NOMO-1 treated with dmso at 0.1 percent for 144 hours (cell line): ENCODE data around the gene EPS8.
"Not testable (repeated sequence)": the region's sequence is repeated elsewhere in the genome, so short reads cannot be mapped to it uniquely, and the experiment has no call there.

ENCODE experiments used
- DNase-seq: peaks from one replicate; lab custom pipeline; 2025; ENCODE audit not compliant: unreplicated experiment; lab: John Stamatoyannopoulos, UW

EPS8 gene

DNA sequence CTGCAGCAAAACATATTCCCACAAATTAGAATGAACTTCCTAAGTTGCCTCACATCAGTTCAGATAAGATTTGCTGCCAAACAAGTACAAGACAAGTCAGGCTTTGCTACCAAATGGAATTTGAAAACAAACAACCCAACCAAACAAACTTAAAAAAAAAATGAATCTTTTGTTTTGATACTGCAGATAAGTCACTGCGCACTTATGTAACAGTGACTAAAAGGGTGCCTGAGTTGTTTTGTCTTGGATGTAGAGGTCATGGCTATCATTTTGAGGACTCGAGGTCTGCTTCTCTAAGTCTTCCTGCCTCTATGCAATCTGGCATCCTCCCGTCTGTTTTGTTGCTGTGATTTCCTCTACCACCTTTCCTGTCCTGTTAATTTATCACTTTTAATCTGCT lies 11.1 kb upstream of the EPS8 start:
- DNase-seq = no peak

DNA sequence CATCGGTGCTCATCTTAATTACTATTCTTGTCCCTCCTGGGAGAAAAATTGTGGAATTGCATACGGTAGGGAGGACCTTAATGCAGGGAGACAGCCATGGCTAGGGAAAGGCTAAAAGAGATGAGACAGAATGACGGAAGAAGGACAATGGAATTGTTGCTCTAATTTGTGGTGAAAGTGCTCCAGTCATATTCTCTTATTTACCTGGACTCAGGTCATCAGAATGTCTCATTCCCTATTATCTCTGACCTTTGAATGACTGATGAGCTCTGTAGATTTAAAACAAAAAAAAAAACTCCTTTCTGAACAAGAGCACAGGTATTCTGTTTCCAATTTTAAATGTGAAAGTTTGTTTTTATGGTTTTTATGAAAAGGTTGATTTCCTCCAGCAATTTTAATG lies 8.6 kb upstream of the EPS8 start:
- no peak for DNase-seq

DNA sequence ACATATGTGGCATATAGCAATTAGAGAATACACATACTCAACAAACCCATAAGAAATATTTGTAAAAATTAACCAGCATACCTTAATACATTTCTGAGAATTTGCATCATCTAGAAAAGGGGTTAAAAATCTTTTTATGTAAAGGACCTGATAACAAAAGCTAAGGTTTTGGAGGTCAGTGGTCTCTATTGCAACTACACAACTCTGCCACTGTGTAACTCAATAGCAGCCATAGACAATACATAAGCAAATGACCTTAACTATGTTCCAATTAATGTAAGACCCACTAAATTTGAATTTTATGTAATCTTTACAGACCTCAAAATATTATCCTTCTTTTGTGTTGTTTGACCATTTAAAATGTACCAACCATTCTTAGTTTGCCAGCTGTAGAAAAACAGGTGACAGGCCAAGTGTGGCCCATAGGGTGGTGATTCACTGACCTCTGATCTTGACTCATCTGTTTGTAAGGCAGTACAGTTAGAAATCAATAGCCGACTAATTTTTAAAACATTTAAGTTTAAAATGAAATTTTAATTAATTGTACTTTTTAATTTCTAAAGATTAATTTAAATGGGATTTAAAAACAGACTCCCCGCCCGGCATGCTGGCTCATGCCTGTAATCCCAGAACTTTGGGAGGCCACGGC lies 7.4 kb upstream of the EPS8 start:
- DNase-seq = no peak

DNA sequence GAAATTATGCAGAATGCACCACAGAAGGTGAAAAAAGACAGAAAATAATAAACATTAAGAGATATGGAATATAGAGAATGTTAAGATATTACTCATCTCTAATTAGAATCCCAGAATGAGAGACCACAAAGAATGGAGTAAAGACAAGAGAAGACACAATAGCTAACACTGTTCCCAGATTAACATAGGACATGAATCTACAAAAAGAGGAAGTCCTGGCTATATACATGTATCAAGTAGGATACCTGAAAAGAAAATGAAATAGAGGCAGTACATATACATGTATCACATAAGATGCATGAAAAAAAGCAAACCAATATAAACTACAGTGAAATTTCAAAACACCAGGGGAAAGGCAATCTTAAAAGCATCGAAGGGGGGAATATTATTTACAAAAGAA lies 5.6 kb upstream of the EPS8 start:
- DNase-seq = no peak

DNA sequence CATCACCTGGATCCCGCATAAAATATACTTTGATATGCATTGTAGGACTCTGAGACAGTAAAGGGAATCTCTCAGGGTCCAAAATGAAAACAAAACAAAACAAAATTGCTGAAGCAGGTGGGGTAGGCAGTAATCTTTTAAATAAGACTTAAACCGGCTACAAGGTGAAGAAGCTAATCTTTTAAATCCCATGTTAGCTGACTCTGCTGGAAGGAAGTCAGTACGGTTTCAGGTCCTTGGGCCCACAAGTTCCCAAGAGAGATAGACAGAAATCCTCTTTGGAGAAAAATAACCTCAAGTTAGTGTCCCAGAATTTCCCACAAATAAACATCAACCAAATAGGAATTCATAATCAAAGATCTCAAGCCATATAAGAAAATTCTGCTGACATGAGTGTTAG lies 5.0 kb upstream of the EPS8 start:
- DNase-seq = no peak

DNA sequence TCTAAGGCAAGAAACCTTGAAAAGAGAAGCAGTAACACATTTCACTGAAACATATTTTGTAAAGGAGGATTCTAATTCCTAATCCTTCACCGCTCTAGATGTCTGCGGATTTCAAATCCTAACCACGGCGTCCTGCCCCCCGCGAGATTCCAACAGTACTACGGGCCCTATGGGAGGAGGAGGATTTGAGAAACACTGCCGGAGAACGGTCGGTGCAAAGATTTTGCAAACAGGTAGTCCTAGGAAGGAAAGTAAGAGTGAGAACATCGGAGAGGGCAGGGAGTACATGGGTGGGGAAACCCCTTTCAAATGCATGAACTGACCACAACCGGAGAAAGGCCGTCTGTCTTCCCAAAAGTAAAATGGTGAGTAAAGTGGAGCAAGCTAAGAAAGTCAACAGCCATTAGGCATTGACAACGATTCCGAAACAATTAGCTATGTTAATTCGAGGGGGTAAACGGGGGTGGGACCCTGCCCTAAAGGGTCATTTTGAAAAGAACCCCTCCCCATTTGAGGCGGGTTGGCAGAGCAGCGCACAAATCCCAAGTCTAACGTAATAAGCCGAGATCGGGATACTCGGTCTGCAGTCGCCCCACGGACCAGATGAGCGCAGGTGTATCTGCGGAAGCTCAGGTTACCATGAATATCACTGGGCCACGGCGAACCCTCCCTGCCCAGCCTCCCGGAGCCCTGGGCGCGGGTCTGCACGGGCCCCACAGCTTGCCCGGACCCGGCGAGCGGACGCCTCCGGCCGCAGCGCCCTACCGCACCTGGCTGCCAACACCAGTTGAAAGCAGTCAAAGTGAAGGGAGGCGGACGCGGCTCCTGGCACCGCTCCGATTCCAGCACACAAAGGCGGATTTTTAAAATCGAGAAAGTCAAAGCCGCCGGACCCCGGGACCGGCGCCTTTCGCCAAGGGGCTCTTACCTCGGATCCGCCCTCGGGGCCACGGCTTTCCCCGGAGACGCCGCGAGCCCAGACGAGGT lies 662 bp downstream of the EPS8 start:
- DNase-seq = no peak

DNA sequence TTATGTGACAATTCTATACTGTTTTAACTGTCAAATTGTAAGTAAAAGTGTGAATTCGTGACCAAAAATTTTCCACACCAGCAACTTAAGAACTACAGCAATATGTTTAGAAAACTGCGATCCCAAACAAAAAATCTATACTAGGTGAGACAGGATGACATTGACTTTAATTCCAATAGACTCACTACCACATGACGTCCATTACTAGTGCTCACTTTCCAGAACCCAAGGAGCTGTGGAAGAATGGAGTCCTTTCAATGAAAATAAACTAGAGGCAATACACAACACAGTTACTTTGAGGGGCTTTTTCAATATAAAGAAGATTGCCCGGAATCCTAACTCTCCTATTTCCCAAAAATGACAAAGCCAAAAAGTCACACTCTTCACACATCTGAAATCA lies 1.4 kb downstream of the EPS8 start:
- no peak for DNase-seq

DNA sequence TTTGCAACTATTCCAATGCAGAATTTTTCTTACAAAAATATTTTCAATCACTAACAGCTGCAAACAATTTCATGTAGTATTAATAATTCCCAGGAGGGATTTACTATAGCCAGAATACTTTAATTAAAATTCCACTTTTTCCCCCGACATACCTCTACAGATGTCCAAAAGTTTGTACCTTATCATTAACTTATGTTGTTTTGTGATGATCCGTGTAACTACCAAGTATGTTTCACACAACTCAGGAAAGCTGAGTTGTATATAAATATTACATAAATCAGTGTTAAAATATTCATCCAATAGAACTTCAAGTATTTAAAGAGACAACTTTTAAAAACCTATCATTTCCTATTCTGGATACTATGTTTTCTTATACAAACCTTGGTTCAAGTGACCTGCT lies 2.4 kb downstream of the EPS8 start:
- no peak for DNase-seq

DNA sequence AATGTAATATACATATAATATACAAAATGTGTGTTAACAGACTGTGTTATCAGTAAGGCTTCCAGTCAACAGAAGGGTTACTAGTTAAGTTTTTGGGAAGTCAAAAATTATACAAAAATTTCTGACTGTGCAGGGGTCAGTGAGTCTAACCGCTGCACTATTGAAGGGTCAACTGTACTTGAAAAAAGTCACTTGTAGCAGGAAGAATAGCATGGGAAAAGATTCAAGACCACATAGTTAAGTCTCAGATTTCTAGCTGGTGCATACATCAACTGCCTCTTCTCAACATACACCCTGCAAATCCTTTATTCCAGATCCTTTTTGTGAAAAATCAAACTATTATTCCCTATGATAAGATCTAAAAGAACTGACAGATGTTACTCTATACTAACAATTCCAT lies 5.9 kb downstream of the EPS8 start:
- DNase-seq = no peak

DNA sequence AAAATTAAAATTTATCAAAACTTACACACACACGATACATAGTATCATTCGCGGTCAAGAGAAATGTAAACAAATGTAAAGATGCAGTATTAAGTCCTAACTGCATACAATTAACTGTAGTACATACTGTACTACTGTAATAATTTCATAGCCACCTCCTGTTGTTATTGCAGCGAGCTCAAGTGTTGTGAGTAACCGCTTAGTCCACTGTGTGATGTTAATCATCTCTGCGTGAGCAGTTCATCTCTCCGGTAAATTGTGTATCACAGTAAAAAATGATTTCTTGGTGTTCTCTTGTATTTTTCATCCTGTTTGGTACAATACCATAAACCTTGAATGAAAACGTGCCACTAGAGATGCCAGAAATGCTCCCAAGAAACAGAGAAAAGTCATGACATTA lies 6.5 kb downstream of the EPS8 start:
- no peak for DNase-seq

DNA sequence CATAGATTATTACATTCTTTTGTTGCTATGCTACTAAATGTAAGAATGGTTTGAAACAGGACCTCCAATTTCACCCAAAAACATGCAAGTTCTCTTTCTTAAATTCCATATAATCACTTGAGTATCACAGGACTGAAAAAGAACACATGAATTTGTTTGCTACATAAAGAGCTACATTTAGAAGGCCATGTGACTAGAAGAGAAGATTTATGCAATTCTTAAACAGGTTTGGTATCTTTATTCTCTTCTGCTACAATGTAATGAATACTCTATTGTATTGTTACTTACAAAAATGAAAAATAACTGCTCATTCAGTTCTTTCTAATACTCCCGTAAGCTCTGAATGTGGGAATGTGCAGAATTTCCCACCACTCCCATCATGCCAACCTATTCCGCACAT lies 9.3 kb downstream of the EPS8 start:
- no peak for DNase-seq

DNA sequence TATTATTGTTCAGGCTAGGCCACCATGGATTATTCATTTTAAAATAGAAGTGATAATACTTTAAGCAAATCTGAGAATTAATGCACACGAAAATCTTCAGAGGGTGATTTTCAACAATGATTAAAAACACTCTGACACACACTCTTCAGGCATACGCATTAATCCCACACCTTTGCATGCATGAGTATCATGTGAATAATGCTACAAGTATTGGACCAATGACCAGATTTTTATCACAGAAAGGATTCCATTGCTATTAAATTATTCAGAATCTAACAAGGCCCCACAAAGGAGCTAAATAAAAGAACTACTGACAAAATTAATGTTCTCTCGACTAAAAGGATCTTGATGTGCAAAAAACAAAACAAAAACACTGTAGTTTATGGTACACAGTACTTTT lies 11.1 kb downstream of the EPS8 start:
- no peak for DNase-seq

DNA sequence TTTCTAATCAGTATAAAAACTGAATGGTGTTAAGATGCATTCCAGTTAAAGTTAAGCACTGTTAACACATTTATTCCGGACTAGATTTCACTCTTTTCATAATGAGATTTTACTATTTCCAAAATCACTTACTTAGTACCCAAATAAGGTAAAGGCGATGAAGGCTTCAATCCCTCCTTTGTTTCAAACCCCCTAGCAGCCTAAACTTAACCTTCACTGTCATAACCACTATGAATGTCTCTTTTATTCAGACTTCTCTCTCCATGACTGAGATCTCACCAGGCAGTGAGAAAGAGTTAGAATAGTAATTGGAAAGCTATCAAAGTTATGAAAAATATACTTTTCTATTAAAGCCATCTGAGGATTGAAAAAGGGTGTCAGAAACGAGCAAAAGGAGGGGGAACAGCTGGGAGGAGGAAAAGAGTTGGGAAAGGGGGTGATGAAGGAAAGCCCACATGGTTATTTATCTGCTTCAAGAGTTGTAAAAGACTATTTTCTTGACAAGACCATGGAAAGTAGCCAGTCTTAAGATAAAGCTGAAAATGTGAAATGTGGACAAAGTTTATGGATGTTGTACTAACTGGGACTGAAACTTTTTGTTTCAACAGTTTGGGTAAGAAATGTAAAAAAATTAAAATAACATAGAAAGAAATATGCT lies 11.7 kb downstream of the EPS8 start:
- no peak for DNase-seq

DNA sequence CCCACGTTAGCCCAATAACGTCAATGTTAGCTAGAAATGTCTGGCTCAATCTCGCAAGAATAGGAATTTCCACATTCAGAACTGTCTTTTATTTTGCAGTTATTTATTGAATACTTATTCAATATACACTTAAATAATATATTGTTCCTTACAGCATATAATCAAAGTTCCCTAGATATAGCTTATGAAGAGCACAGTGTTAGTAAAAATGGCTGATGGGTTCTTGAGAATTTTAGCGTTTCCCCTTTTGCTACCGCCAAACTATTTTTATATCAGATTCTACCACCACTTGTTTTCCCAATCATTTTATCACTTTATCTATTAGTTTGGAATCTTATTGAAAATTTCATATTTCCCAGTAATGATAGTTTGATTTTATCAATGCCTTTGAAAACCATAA lies 12.7 kb downstream of the EPS8 start:
- no peak for DNase-seq

DNA sequence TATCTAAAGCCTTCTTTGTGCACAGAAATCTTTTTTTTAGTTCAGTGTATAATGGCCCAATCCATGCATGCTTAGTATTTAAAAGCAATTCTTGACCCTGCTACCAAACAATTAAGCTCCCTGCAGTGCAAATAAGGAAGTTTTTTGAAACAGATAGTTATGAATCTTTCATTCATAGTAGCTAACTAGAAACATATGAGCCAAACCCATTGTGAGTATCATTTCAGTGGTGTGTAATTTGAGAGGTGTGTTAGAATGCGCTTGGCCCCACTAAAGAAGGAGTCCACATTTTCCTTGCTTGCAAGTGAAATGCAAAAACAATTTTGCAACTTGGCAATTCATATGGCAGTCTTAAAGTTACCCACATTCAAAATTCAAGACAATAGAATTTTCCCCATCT lies 14.4 kb downstream of the EPS8 start:
- DNase-seq = no peak

DNA sequence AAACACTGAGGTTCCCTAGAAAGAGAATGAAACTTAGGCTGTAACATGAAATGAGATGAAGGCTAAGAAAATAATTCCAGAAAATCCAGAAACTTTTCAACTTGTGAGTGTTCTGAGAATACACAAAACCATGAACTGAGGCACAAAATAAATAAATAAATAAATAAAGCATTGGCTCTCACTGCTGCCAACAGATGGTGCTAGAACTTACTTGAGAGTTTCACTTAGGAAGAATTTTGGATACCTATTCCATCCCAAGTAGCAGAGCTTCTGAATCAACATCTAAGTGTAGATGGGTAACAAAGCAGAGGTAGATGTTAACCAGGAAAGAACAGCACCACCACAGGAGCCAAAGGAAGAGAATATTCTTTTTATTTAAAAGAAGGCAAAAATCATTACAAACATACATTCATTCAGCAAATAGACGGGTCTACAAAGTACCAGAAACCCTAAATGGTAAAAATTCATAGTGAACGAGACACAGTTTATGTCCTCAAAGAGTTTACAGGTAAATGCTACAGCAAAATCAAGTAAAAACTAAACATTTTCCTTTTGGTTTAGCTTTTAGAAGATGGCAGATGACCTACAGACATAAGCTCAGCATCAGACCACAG lies 16.7 kb downstream of the EPS8 start:
- DNase-seq = no peak

DNA sequence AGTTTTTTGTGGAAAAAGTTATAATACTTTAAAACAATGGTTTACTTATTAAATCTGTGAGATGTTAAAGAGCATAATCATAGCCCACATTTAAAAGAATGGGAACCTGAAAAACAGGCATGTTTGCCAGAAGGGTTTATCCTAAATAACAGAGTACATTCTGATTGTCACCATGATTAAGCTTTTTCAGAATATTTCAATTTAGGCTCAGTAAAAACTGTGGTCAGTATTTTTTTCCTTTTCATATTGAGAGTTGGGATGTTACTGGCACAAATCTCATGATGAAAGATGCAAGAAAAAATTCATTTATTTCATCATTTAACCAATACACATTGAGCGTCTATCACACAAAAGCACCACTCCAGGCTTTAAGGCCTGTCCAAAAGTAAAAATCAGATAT lies 18.6 kb downstream of the EPS8 start:
- no peak for DNase-seq

DNA sequence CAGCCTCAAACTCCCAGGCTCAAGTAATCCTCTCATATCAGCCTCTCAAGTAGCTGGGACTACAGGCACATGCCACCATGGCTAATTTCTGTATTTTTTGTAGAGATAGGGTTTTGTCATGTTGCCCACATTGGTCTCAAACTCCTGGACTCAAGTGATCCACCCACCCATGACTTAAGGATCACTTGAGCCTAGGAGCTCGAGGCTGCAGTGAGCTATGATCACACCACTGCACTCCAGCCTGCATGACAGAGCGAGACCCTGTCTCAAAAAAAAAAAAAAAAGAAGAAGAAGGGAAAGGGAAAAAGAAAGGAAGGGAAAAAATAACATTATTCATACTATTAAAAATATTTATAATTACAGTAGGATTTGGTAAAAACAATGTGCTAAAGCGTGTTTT lies 19.2 kb downstream of the EPS8 start:
- no peak for DNase-seq

DNA sequence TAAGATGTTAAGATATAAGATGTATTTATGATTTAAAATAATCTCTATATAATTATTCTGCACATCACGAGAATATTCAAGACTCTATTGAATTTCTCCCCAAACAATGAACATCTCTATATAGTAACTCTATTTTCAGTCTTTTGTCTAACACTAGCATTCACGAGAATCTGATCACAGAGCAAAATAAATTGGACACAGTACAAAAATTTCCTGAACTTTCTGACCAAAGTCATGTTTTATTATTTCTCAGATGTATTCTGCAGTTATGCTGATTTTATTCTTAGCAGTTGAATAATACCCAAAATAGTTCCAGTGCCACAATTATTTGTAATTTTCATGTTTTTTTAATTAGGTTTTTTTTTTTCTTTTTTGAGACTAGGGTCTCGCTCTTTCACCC lies 19.6 kb downstream of the EPS8 start:
- no peak for DNase-seq

DNA sequence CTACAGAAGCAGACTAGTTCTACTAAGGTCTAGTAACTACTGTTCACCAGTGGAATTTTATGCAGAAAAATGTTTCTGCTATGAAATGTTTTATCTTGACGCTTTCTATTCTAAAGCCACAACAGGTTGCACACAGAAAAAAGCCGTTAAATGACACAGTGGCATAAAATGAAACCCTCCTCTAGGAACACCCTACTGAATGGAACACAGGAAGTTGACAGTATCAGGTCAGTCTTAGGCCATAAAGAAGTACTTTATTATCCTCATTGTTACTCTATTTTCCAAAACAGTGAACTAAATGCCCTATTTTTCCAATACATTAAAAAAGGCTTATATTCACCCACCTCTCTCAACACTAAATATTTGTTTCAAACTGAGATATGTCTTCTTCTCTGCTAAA lies 21.9 kb downstream of the EPS8 start:
- no peak for DNase-seq

DNA sequence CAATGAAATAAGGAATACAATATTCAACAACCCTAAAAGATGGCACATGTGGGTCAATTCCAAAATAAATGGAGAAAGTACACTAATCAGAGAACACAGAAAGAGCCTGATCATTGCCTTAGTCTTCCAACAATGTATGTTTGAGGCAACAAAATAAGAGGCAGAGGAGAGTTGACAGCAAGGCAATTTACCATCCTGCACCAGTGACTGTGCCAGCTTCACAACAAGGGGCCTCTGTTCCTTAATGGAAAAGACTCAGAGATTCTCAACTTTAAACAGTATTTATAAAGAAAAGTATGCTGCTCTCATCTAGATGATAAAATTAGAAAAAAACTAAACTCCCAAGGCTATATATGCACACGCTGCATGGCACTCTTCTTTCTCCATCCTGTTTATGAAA lies 25.9 kb downstream of the EPS8 start:
- no peak for DNase-seq

DNA sequence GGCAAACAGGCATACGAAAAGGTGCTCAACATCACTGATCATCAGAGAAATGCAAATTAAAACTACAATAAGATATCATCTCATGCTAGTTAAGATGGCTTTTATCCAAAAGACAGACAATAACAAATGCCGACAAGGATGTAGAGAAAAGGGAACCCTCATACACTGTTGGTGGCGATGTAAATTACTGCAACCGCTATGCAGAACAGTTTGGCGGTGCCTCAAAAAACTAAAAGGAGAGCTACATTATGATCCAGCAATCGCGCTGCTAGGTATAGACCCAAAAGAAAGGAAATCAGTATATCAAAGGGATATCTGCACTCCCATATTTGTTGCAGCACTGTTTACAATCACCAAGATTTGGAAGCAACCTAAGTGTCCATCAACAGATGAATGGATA lies 27.0 kb downstream of the EPS8 start:
- DNase-seq = not testable (repeated sequence)
